ENCODE results near the gene KYAT1.

KYAT1 gene

DNA sequence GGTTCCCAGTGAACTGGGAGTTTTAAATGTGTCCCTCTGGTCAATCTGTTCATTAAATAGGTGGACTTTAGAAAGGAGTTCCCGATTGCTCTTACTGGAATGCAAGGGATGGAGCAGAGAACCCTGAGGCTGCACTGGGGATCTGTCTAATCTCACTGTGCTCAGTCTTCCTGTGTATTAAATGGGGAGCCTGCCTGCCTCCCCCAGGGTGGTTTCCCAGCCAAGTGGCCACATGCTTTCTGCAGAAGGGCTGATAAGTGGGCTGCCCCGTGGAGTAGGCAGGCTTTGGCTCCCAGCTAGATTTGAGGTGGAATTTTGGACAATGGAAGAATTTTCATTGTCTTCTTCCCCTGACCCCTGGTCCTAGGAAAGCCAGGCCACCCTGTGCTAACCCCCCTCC lies 25.0 kb upstream of the KYAT1 start:
- no peak for DNase-seq

DNA sequence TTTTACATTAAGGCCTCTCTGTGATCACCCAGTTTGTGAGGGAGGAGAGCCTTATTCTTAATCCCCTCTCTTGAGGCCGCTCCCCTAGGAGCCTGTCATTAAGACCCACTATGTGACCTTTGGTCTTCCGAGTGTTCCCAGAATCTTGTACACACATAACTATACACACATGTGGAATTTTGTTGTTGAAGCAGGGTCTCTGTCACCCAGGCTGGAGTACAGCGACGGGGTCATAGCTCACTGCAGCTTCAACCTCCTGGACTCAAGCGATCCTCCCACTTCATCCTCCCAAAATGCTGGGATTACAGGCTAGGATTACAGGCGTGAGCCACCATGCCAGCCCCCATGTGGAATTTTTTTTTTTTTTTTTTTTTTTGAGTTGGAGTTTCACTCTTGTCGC lies 24.2 kb upstream of the KYAT1 start:
- DNase-seq, result no peak

DNA sequence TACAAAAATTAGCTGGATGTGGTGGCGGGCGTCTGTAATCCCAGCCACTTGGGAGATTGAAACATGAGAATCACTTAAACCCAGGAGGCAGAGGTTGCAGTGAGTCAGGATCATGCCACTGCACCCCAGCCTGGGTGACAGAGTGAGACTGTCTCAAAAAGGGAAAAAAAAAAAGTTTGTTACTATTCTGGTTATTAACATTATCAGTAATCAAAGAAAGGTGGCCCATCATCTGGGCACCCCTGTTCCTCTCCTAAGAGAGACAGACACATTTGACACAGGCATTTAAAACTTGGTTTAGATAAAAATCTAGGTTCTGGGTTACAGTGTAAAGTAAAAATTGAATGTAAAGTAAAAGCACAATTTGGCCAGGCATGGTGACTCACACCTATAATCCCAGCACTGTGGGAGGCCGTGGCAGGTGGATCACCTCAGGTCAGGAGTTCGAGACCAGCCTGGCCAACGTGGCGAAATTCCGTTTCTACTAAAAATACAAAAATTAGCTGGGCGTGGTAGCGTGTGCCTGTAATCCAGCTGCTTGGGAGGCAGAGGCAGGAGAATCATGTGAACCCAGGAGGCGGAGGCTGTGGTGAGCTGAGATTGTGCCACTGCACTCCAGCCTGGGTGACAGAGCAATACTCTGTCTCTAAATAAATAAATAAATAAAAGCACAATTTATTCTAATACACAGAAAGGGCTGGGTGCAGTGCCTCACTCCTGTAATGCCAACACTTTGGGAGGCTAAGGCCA lies 22.3 kb upstream of the KYAT1 start:
- DNase-seq, result no peak

DNA sequence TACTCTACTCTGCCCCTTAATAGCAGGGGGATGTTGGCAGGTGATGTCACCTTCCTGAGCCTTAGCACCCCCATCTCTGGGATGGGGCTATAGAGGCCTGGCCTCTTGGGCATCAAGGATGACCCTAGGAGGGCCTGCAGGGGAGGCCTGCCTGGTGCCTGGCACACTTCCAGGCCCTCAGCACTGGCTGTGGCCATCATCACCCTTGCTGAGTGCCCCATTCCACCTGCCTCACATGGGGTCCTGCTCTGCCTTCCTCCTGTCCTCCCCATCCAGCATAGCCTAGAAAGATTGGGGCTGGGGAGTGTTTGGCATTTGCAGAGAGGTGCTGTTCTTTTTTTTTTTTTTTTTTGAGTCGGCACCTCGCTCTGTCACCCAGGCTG lies 21.3 kb upstream of the KYAT1 start:
- no peak for DNase-seq

DNA sequence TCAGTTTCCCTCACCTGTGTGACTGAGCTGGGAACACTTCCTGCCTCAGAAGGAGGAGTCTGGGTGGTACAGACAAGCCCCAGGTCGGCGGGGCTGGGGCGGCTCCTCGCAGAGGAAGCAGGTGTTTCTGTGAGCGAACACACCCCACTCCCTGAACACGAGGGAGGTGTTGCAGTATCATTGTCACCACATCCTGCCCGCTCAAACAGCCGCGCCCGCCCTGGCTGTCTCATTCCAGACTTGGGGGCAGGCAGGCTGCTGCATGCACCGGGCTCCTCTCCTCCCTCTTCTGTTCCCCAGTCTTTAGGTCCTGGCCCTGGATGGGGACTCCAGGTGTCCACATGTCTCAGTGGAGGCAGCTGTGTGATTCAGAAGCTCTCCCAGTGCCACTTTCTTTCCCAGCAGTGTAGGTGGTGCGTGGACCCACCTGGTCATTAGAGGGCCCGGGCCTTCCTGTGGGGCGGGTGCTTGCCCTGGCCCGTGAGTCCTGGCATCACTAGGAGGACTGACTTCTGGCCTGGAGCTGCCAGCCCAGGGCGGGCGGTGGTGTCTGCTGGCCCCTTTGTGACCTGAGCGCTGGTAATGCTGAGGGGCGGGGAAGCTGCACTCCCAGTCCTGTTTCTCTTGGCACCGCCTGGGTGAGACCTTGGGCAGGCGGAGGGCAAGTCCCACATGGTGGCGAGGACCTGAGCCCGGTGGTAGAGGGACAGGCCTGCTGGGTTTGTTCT lies 20.8 kb upstream of the KYAT1 start:
- DNase-seq, result peak; percentile 93

DNA sequence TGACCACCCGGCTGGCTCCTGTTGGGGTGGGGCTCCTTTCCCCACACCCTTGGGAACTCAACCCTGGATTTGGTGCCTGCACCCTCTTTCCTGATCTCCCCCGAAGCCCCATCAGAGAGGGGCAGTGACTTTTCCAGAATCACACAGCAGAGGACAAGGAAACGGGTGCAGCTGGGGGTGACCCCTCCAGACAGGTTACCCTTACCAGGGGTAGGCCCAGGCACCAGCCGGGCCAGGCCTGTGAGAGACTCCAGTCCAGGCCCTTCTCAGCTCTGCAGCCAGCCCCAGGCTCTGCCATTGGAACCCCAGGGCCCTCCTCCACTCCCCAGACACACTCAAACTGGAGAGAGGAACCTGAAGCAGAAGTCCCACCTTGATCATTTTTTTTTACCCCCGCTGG lies 20.1 kb upstream of the KYAT1 start:
- no peak for DNase-seq

DNA sequence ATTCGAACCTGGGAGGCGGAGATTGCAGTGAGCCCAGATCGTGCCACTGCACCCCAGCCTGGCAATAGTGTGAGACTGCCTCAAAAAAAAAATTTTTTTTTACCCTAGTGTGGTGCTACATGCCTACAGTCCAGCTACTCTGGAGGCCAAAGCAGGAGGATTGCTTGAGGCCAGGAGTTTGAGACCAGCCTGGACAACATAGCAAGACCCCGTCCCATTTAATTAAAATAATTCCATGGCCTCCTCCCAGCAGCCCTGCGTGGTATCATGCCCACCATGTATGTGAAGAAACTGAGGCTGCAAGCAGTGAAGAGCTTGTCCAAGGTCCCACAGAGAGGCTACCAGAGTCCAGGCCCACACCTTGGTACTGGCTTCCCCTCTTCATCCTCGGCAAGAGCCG lies 19.6 kb upstream of the KYAT1 start:
- no peak for DNase-seq

DNA sequence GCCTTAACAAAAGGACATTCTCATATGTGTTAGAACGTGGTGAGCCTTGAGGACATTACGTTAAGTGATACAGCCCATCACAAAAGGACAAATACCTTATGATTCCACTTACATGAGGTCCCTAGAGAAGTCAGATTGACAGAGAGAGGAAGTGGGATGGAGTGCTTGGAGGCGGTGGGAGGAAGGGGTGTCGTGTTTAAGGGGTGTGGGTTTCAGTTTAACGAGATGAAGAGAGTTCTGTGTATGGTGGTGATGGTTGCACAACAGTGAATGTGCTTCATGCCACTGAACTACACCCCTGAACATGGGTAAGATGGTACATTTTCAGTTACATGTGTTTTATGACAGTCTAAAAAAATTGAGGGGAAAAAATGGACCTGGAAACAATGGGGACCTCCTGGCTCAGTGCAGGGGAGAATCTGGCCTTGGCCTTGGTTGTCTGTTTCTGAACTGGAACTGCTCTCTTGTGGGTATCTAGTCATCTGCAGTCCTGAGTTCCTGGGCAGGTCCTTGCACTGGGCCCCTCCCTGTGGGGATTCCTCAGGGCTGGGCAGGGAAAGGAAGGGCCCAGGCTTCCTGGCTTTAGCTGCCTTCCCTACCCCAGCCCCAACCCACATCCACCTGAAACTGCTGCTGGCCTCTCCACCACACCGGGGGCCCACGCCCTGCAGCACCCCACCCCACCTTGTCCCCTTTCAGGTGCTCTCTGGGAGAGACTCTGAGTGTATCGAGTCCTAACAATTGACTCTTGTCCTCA lies 18.0 kb upstream of the KYAT1 start:
- peak; percentile 47 for DNase-seq

DNA sequence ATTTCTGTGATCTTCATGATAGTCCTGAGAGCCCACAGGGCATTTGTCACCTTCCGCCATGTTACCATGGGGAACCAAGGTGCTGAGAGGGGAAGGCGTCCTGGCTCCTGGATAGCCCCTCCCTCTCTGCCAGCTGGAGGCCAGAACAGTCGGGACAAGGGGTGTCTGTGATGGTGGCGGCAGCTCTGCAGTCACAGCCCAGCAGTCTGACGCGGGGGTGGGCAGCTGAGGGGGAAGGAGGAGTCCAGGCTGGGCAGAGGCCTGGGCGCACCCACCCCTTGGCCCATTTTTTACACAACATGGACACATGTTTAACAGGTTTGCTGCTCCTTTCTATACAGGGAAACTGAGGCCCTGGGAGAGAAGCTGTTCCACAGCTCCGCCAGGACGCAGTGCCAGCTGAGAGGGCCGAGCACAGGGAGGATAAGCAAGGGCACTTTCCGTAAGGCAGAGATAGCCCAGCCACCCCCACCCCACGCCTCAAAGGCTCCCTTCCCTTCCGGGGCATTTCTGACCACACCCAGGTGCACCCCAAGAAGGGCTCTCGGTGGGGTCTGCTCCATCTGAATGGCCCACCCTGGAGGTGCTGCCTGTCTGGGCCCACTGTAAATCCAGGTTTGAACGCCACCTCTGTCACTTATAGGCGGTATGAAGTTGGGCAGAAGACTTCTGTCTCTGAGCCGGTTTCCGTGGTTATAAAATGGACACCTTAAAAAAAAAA lies 17.3 kb upstream of the KYAT1 start:
- DNase-seq, result no peak

DNA sequence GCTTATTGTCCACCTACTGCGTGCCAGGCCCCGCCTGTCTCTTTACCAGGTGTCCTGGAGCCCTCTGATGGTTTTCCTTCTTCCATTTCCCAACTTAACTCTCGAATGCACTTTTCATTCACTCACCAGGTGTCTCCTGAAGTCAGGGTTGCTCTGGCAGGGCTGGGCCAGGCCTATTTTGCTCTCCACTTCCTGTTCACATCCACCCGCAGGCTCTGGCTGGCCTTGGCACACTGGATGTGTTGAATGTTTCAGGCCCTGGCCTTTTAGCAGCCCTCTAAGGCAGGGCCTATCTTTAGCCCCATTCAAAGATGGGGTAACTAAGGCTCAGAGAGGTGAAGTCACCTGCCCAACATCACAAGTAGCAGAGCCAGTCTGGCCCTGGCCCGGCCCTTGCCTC lies 16.6 kb upstream of the KYAT1 start:
- DNase-seq, result no peak

DNA sequence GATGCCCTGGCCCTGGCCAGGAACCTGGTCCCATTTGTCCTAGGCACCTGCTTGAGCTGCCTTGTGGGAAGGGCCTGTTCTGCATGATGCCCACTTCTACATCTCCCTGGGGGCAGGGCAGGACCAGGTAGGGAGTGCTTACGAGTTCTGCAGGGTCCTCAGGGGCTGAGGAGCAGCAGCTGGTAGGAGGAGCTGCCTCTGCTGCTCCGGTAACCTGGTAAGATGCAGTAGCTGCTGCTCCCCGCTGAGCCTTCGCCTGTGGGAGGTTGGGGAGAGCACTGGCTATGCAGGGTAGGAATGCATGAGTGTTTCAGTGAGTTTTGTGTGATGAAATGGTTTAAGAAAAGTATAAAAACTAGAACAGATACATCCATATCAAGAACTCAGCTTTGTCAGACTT lies 13.8 kb upstream of the KYAT1 start:
- no peak for DNase-seq

DNA sequence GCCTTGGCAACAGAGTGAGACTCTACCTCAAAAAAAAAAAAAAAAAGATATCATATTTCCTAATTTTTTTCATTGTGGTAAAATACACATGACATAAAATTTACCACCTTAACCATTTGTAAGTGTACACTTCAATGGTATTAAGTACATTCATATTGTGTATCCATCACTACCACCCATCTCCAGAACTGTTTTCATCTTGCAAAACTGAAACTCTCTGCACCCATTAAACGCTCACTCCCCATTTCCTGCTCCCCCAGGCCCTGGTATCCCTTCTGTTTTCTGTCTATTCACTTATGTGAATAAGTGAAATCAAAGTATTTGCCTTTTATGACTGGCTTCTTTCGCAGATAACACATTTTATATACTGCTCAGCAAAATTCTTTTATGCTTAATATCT lies 13.0 kb upstream of the KYAT1 start:
- no peak for DNase-seq

DNA sequence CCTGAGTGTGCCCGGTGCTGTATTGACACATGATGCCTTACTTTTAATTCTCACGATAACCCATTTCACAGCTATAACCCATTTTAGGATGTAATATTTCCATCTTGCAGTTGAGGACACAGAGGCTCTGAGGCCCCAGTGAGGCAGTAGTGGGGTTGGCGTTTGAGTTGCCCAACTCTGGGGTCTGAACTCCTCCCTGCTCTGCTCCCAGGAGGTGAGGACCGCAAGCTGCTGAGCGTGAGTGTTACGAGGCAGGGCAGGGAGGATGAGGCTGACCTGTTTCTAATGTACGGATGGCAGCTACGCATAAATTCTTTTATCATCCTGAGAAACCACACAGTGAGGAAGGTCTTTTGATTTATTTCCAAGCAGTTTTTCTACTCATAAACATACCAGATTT lies 11.6 kb upstream of the KYAT1 start:
- no peak for DNase-seq

DNA sequence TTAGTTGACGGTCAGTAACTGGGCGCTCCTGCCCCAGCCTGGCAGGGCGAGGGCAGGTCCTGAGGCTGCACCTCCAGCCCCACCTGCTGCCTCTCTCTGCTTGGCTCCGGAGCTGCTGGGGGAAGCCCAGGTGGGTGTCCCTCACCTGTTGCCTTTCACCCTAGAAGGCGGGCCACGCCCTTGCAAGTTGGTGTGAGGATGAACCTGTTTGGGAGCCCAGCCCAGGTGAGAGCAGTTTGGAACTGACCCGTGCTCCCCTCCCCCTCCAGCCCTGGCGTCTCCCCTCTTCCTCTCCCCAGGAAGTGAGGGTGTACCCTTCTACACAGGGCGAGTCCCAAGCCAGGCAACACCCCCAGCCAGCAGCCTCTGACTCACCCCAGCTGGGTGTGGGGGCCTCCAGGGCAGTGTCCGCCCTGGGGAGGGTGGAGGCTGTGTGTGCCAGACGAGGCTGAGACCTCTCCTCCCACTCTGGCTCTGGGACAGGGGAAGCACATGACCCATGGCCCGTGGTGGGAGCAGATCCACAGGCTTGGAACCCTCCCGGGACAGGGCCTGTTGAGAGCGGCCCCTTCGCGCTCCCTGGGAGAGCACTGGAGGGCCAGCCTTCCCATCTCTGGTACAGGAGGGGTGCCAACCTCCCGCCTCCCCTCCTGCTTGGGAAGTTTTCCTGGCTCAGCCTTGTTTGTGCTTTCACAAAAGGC lies 10.6 kb upstream of the KYAT1 start:
- no peak for DNase-seq

DNA sequence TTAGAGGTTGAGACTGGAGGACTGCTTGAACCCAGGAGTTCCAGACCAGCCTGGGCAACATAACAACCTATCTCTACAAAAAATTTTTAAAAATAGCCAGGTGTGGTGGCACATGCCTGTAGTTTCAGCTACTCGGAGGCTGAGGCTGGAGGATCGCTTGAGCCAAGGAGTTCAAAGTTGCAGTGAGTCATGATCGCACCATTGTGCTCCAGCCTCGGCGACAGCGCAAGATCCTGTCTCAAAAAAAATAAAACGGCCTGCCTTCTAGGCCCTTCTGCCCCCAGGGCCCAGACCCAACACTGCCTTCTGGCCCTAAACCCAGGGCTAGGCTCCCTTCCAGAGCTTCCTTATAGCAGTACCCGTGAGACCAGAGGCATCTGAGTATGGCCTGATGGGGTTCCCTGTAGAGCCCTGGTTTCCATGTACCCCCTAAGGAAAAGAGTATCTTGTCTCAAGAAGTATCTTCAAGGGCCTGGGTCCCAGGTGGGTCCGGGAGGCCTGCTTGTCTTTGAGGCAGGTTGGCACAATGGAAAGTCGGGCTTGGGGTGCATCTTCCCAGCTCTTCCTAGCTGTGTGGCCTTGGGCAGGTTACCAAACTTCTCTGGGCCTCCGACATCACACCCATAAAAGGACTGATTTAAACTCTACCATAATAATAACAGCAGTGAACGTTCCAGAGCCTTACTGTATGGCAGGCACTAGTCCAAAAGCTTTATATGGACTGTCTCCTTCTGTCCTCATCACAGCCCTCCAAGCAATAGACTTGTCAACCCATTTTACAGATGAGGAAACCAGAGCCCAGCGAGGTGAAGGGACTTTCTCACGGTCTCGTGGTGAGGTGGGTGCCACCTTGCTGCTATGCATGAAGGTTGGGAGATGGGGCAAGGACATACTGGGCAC lies 9.8 kb upstream of the KYAT1 start:
- DNase-seq, result no peak

DNA sequence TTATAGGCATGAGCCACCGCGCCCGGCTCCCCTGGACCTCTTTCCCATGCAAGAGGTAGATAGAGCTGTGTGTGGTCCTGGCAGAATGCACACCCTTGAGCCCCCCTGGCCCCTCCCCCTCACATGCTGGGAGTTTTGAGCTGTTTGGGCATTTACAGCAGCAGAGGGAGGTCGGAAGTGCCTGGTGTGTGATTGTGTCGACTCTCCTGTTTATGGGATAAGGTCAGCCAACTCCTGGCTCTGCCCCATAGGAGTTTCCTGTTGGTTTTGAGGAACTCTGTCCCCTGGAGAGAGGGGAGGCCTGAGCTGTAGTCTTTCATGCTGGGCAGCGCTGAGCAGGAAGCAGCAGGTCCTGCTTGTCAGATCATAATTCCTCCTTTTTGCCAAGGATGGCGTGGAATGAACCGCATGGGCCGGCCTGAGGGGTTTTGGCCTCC lies 6.2 kb upstream of the KYAT1 start:
- DNase-seq, result no peak

DNA sequence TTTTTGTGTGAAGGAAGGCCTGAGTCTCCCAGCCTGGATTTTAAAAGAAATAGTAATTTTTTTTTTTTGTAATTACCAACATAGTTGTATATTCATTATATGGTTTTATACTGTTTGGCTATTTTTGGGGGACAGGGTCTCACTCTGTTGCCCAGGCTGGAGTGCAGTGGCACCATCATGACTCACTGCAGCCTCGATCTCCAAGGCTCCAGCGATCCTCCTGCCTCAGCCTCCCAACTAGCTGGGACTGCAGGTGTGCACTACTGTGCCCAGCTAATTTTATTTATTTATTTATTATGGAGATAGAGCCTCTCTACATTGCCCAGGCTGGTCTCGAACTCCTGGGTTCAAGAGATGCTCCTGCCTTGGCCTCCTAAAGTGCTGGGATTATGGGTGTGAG lies 5.3 kb upstream of the KYAT1 start:
- no peak for DNase-seq

DNA sequence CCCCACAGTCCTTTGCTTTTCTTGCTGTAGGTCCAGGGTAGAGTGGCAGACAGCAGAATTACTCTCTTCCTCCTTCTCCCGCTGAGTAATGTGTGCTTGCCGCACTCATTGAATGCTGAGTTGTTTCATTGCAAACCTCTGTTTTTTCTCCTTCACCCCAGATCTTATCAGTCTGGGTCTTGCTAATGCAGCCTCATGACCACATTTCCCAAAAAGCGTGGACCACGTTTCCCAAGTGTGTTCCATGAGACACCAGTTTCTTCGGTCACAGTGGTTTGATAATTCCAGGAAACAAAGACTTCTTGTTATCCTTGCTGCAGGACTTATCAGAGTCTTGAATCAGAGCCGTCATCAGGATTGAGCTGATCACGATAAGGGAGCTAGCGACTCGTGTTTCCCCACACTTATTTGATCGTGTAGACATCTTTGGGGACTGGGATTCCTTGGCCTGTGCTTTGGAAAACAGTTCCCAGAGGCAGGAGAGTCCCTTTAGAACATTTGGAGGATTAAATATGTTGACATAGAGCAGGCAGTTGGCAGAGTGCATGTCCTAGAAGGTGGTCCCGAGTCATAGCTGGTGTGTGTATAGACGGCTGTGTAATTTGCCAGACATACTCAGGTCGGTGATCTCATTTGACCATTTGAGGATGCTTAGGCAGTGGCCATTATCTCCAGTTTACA lies 4.6 kb upstream of the KYAT1 start:
- no peak for DNase-seq

DNA sequence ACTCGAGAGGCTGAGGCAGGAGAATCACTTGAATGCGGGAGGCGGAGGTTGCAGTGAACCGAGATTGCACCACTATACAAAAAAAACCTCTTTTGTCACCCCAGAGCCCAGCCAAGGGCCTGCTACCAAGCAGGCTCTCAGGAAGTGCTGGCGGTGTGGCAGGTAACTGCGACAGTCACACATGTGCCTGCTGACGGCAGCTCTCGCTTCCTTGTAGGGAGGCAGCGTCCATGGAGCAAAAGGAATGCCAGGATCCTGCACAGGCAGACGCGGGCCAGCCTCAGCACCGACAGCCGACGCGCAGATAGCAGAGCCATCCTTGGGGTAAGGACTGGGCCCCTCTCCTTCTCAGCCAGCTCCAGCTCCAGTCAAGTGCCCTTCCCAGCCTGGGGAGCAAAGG lies 4.0 kb upstream of the KYAT1 start:
- DNase-seq, result no peak

DNA sequence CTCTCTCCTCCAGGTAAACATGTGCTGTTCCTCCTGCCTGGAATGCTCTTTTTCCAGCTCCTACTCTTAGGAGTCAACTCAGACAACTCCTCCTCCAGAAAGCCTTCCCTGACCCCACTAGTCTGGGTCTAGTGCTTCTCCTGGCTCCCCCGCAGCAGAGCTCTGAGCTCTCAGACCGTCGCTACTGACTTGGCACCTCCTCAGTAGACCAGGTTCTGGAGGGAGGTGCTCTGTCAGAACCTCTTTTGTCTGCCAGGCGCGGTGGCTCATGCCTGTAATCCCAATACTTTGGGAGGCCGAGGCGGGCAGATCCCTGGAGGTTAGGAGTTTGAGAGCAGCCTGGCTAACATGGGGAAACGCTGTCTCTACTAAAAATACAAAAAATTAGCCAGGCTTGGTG lies 3.6 kb upstream of the KYAT1 start:
- no peak for DNase-seq

DNA sequence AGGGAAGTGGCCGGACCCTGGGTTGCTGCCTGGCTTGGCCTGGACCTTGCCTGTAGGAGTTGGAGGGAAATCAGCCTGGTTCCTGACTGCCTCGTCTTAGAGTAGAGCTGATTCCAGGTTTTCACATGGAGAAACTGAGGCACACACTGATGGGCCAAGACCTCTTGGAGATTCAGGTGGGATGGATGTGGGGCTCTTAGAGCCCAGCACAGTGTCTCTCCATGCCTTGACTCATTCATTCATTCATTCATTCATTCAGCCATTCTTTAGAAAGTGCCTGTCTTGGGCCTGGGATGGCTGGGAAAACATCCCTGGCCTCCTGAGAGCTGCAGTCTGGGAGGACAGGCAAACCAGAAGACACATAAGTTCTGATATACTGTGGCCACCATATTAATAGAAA lies 2.4 kb upstream of the KYAT1 start:
- DNase-seq, result no peak
